NCI-H1694 treated with DMSO at 0.1 percent for 48 hours (cell line): ENCODE measurements around the gene EIF2B4.

Experiments used
- DNase-seq: peaks from one replicate; lab custom pipeline; 2025; lab: John Stamatoyannopoulos, UW

The EIF2B4 gene

DNA sequence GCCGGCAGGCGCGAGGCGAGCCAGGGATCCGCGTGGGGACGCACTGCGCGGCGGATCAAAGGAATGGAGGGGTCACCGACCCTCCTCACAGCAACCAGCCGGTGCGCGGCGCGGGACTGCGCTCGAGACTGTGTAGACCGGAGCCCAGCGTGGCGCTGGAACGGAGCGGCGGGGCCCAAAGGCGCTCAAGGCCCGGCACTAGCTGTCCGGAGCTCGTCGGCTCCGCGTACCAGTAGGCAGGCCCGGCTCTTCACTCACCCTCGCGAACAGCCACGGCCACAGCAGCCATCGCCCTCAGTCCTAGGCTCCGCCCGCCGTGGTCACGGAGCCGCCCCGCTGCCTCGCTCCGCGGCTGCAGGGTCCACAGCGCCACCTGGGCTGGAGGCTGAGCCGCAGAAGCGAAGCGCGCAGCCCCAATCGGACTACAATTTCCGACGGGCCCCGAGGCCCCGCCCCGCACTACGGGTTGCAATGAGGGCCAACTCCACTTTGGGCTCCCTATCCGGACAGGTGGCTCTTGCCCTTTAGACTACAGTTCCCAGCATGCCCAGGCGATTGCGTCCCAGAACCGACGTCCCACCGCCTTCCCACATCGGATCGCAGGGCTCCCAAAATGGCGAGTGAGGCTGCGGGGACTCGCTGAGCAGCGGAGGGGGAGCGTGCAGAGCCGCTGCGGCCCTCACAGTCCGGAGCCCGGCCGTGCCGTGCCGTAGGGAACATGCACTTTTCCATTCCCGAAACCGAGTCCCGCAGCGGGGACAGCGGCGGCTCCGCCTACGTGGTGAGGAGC, at the start of gene EIF2B4, which contains the start of gene SNX17:
Gene EIF2B4 (minus strand): TSS at position 313 of the 790 bp plus-strand sequence. CDS start 24 bp downstream, at position 289.
Gene SNX17 (plus strand): TSS at position 591 of the 790 bp plus-strand sequence. CDS start 128 bp downstream, at position 719.
- DNase-seq: peak; percentile 99

DNA sequence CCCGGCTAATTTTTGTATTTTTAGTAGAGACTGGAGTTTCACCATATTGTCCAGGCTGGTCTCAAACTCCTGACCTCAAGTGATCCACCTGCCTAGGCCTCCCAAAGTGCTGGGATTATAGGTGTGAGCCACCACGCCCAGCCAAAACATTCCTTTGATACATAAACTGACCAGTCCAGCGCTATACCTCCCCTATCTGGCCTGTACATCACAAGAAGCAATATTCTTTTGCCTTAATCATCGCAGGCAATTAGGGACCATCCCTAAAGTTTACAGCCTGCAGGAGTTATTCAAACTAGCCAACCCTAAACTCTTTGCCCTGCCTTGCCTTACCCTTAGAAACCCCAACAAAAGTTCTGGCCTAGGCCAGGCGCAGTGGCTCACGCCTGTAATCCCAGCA, 46.0 kb upstream of the EIF2B4 start:
- DNase-seq: no peak

DNA sequence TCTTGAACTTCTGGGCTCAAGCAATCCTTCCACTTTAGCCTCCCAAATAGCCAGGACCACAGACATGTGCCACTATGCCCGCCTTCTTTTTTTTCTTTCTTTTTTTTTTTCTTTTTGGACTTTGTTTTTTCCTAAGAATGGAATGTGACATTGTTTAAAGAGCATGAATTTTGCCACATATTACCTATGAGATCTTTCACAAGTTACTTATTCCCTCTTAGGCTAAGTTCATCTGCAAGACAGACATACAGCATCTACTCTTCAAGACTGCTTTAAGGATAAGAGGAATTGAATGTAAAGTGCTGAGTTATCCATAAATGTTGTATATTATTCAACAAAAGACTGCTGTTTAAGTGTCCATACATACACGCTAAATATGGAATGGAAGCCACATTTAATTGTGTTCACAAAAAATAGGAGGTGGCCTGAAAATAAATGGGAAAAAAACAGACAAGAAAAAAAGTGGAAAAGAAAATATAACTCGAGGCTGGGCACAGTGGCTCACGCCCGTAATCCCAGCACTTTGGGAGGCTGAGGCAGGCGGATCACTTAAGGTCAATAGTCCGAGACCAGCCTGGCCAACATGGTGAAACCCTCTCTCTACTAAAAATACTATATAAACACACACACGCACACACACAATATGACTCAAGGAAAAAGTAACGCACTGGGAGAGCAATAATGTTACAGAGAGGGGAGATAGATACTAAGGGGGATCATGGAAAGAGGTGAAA, 42.4 kb upstream of the EIF2B4 start:
- no peak for DNase-seq

DNA sequence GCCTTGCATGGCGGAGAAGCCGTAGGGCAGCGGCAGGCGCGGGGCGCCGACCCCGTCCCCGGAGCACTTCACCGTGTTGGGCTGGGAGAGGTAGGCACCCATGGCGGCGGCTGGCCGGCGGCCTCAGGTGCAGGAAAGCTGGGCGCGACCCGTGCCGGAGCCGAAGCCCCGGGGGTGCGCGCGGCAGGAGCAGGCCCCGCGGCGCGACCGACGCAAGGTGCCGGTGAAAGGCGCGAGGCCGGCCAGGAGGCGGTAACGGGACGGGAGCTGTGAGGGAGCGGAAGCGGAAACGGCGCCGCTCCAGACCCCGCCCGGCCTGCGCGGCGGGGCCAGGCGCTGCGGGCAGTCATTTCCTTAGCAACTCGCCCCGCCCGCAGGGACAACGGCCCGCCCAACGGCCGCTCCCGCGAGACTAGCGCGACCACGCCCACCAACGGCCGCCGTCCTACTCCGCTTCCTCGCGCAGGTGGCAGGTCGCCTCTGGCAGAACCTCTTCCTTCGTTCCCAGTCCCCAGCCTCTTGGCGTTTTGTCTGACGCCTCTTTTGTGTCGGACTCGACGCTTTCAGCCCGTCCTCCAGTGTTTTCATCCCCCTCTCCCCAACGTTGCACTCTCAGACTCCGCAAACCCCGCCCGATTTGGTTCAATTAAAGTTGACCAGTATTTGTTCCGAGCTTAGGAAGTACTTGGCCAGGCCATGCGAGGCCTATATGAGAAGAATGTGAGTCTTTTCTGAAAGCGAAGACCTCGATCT, 39.4 kb upstream of the EIF2B4 start, which contains the start of gene PPM1G:
Gene PPM1G (minus strand): TSS at position 271 of the 753 bp plus-strand sequence. CDS start 169 bp downstream, at position 102.
- DNase-seq: peak; percentile 85

DNA sequence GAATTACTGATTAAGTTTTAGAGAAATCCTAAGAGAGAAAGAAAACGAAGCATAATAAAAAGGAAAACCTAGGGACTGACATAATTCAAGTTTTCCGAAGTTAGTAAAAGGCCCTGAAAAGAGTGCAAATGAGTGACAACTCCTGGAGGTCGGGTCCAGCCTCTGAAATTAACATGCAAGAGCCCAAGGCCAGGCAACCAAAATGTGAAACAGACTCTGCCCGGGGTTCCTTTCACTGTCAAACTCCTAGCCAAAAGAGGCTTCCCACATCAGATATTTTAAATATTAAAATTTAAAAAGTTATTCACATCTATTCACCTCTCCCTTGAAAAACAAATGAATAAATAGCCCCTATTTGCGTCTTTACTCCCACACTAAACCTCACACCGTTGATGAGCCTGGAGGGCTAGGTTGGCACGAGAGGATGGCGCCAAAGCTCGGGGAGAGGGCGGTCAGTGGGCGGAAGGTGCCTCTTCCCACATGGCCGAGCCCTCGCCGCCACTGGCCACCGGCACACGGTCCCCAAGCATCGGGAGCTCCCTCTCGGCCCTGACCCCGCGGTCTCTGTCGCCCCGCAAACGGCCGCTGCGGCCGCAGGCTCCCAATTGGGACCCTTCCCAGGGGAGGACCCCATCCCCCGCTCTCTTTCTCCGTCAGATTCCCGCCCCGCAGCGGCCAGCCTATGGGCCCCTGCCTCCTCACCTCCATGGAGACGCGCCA, 38.6 kb upstream of the EIF2B4 start:
- no peak for DNase-seq

DNA sequence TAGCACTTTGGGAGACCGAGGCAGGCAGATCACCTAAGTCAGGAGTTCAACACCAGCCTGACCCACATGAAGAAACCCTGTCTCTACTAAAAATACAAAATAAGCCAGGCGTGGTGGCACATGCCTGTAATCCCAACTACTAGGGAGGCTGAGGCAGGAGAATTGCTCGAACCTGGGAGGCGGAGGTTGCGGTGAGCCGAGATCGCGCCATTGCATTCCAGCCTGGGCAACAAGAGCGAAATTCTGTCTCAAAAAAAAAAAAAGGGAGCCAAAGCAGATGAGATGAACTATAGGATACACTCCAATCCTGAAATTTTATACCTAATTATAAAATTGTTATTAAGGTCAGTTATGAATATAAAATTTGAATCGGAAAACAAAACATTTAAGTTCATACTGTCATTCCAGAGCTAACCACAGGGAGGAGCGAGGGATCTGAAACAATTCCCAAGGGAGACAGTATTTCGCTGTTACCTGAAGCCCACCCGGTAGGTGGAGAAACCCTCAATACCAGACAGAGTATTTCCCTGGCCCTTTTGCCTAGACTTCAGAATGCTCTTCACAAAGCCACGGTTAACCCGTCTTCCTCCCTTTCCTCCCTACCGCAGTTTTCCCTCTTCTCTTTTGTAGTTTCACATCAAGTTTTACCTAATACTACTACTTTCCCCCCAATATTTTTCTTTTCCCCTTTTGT, 37.8 kb upstream of the EIF2B4 start:
- DNase-seq: peak; percentile 67

DNA sequence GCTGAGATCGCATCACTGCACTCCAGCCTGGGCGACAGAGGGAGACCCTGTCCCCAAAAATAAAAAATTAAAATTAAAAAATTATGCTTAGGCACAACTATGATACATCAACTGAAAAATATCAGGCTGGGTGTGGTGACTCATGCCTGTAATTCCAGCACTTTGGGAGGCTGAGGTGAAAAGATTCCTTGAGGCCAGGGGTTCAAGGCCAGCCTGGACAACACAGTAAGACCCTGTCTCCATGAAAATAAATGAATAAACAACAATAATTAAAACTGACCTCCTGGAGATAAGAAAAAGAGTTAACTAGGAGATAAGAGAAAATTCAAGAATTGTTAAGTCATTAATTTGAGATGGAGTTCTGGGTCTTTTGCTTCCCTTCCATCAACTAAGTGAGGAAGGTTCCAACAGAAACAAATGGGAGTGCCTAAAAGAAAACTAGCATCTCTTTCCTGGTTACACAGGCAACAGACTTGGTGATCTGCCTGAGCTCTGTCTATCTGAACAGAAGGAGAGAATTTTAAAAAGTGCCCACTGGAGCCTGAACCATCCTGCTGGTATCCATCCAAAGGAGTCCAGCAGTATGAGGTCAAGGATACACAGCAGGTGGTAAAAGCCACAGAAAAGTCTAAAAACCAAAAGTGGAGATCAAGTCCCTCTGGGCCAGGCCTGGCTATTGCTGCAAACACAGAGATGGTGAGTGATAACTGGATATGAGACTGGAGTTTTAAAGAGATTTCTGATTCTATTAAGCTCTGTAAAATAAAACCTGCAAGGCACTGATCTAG, 30.4 kb upstream of the EIF2B4 start:
- no peak for DNase-seq

DNA sequence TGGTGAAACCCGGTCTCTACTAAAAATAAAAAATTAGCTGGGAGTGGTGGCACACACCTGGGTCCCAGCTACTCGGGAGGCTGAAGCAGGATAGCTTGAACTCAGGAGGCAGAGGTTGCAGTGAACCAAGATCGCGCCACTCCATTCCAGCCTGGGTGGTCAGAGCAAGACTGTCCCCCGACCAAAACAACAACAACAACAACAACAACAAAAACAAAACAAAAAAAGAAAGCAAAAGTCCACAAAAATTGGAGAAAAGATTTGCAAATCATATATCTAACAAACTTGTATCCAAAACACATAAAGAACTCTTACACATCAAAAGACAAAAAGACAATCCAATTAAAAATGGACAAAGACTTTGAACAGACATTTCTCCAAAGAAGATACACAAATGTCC, 28.8 kb upstream of the EIF2B4 start:
- no peak for DNase-seq

DNA sequence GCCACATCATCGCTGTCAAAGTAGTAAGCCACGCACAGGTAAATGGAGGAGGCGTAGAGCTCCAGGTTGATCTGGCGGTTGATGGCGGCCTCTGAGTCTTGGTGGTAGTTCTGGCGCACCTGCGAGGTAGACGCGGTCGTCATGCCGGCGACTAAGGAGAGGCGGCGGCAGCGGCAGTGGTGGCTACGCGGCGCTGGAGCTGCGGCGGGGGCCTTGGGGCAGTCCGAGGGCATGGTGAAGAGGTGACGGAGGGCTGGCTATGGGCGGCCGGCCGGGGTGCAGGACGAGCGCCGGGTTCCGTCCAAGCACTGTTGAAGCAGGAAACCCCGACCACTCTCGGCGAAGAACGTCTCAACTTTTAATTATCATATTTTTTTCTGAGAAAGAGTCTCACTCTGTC, 23.1 kb upstream of the EIF2B4 start:
- no peak for DNase-seq

DNA sequence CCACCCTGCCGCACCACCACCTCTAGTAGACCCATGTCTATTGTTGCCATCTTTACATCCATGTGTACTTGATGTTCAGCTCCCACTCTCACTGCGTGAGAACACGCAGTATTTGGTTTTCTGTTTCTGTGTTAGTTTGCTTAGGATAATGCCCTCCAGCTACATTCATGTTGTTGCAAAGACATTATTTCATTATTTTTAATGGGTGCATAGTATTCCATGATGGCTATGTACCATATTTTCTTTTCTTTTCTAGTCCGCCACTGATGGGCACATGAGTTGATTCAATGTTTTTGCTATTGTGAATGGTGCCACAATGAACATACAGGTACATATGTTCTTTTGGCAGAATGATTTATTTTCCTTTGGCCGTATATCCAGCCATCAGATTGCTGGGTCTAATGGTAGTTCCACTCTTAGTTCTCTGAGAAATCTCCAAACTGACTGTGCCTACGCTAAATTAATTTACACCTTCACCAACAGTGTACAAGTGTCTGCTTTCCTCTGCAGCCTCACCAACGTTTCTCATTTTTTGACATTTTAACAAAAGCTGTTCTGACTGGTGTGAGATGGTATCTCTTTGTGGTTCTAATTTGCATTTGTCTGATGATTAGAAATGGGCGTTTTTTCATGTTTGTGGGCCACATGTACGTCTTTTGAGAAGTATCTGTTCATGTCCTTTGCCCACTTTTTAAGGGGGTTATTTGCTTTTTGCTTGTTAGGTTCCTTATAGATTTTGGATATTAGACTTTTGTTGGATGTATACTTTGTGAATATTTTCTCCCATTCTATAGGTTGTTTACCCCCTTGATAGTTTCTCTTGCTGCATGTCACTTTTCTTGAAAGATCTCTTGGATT, 20.9 kb upstream of the EIF2B4 start:
- no peak for DNase-seq

DNA sequence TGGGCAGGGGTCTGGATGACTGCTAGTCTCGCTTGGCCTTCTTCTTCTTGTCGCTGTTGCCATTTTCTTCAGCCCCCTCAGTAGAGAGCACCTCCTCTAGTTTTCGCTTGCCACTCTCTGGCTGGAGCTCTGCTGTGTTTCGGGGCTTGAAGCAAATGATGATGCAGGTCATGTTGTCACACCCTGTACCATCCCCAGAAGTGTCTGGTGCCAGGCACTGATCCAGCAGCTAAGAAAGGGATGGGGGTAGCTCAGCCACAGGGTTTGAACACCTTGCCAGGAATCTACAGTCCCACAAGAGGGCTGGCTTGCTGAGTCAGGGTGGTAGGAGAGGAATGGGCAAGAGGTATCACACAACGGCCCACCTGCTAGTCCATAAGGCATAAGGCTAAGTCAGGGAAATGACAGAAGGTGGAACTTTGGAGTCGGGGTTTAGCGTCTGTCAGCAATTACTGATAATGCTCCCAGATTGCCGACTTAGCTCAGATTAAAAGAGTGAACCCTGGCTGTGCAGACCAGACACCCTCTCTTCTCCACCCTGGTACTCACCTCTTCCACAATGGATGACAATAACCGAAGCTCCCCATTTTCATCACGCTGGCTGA, 11.5 kb upstream of the EIF2B4 start:
- no peak for DNase-seq

DNA sequence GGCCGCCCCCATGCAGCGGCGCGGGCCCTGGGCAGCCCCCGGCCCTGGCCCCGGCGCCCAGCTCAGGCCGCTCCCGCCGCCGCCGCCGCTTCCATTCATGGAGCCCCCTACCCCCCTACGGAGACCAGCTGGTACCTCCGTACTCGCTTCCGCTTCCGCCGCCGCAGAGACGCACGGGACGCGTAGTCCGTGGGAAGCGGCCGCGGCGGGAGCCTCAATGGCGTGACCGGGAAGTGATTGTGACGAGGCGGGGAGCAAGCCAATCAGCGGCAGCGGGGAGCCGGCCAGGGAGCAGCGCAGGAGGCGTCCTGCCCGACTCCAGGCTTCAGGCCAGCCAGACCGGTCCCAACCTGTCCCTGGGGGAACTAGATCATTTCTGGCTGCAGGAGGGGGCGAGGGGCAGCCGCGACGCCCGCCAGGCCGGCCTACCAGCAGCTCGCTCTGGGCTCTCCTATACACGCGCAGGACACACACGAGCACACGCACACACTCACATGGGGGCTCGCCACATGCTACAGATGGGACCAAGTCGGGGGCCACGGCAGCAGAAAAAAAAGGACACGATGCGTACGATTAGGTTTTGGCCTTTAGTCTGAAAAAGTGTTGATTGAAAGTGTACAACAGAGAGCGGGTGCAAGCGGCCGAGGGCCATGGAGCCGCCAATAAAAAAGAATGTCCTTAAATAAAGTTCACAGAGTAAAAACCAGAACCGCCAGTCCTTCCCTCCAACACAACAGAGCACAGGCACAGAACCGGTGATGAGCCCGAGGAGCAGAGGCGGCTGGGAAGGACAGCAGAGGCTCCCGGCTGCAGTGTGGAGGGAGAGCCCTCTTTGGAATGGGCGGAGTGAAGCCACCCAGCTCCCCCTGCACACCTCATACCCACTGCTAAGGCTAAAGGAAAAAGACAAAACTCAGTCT, 10.7 kb upstream of the EIF2B4 start, which contains the start of gene ZNF513:
Gene ZNF513 (minus strand): TSS at position 109 of the 920 bp plus-strand sequence. CDS start 208 bp downstream, outside the sequence.
- peak; percentile 88 for DNase-seq

DNA sequence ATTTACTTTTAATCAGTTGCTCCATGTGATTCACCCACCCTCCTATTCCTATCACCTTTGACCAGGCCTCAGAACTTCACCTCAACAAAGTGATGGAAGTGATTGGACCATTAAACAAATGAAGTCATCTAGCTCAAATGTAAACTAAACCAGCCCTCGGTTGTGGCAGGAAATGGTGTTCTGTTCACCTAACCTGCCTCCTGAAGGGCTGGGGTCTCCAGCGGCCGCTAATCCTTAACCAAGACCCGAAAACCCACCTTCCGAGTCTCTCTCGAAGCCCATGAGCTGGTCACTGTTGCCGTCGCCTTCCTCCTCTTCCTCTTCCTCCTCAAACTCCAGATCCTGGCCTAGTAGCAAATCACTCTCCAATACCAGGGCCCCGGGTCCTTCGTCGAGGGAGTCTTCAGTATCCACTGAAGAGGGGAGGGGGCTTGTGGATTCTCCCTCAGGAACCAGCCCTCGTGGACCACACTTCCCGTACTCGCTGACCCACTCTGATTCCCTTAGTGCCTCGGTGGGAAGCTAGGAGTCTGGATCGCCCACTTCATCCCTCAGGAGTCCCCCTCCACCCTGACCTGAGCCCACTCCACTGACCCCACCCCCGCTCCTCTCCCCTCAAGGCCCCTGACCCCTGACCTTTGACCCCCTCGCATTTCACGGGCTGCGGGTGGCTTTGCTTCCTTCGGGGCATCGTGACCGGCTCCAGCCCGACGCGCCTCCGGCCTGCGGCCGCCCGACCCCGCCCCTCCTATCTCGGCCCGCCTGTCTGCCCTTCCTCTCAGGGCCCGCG, 9.9 kb upstream of the EIF2B4 start:
- no peak for DNase-seq

DNA sequence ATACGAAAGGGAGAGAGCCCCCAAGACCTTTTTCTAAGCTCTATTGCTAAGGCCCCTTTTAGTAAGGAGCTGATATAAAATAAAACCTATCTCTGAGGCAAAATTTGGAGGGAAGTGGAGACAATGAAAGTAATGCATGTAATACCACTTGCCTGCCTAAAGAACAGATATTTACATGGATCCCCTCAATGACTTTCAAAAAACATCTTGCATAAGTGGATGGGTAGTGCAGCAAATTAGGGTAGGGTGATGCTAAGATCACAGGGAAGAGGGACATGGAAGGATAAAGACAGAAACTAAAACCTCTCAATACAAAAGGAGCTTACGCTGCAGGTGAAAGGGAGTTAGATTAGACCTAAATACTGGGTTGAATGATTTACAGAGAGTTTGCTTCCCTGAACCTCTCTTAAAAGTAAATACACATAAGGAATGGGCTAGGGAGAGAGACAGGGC, 9.3 kb upstream of the EIF2B4 start:
- no peak for DNase-seq

DNA sequence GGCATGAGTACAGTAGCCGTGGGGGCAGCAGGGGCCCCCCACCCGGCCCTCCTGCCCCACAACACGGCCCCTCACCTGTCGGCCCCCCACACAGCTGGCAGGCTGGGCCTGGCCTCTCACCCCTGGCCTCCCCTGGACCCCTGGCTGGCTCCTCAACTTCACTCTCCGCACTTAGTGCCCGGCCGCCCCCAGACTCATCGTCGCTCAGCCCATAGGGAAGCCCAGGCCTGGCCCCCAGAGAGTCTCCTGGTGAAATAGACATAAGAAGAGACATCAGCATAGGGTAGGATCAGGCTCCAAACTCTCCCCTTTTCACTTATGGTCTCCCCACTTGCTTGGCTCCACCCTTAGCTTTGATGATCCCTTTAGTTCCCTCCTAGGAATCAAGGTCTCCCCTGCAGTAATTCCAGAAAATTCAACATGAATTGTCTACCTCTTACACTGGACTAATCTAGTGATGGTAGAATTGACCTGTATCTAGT, 8.7 kb upstream of the EIF2B4 start:
- DNase-seq: no peak

DNA sequence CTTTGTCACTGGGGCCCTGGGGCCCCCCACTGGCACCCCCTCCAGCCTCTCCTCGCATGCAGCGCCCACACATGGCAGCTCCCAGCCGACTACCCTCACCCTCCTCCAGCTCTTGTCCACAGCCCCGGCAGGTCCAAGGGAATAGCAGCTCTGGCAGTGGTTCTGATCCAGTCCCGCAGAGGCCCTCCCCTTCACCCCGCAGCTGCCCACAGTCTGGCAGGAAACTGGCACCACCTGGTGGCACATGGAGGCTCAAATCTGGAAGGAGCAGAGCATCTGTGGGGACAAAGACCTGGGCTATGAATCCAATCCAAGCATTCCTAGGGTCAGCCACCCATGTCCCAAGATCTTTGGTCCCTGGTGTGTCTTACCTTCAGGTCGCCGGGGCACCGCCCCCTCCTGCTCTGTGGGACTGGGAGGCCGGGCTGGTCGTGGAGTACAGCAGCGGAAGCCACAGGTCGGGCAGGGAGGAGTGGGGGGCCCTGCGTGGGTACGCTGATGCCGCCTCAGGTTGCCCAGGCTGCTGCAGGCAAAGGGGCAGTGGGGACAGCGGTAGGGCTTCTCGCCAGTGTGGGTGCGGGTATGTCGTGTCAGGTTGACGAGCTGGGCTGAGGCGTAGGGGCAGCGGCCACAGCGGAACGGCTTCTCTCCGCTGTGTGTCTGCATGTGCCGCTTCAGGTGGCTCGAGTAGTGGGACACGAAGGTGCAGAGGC, 8.1 kb upstream of the EIF2B4 start:
- no peak for DNase-seq
